HAP-1 (cell line): ENCODE results near the gene ZNF12.

ENCODE experiments used
- DNase-seq, 2 experiments: peaks; one replicate each; pipeline ENCODE4 v3.0.0-alpha.2; 2016 to 2020; ENCODE audit warnings: low spot score in 2 of 2
- H3K27me3 ChIP-seq: fragments of 250-450 bp; sonication (Bioruptor Pico); 2 replicates; pipeline ENCODE4 v1.5.1; 2020; ENCODE audit warnings: low read depth, mild to moderate bottlenecking, moderate library complexity
- H3K36me3 ChIP-seq: fragments of 250-450 bp; sonication (Bioruptor Pico); replicated peaks from 2 replicates; pipeline ENCODE4 v1.5.1; 2020; ENCODE audit warnings: mild to moderate bottlenecking
- H3K4me1 ChIP-seq: fragments of 250-450 bp; sonication (Bioruptor Pico); 2 replicates; pipeline ENCODE4 v1.5.1; 2020; ENCODE audit warnings: mild to moderate bottlenecking
- H3K4me3 ChIP-seq: fragments of 250-450 bp; sonication (Bioruptor Pico); 2 replicates; pipeline ENCODE4 v1.5.1; 2020; ENCODE audit warnings: mild to moderate bottlenecking, moderate library complexity
- H3K9me3 ChIP-seq: fragments of 250-450 bp; sonication (Bioruptor Pico); 2 replicates; pipeline ENCODE4 v1.5.1; 2020; ENCODE audit warnings: mild to moderate bottlenecking, moderate library complexity
- in situ Hi-C: fragments of 300-500 bp; cut with MboI; formaldehyde crosslinking; loops from 3 replicates; pipeline ENCODE4 v1.14.3; 2020; ENCODE audit warnings: low sequenced_read_pairs, inconsistent platforms, mixed read lengths

Gene ZNF12

GRCh38 chr7:6656413-6656812 lies 50.3 kb downstream of the ZNF12 start:
- peaks cover 12% of the 10 kb centered on the region for H3K36me3 ChIP-seq
- no peaks in the 10 kb centered on the region for H3K9me3 ChIP-seq
- H3K27me3 ChIP-seq, result no peaks in the 10 kb centered on the region
- DNase-seq, result no peak
- no peaks in the 10 kb centered on the region for H3K4me1 ChIP-seq
- H3K4me3 ChIP-seq, result no peak overlapping the region
- in situ Hi-C loops, result no loop called here

- Histone ChIP-seq H3K4me3 (no peak overlapping the region), H3K9me3 (no peaks in the 10 kb centered on the region; the same call in 1 of the 2 replicates), H3K27me3 (no peaks in the 10 kb centered on the region), H3K4me1 (no peaks in the 10 kb centered on the region), H3K36me3 (peaks cover 13% of the 10 kb centered on the region)
- in situ Hi-C loops, result no loop called here
- no peak for DNase-seq
These were observed 50.9 kb downstream of the ZNF12 start for GRCh38 chr7:6655636-6656385.

GRCh38 chr7:6654842-6655610 lies 51.7 kb downstream of the ZNF12 start:
- in situ Hi-C loops, result no loop called here
- Histone ChIP-seq H3K36me3 (peaks cover 21% of the 10 kb centered on the region), H3K4me3 (no peak overlapping the region), H3K4me1 (no peaks in the 10 kb centered on the region), H3K9me3 (no peaks in the 10 kb centered on the region; the same call in 1 of the 2 replicates), H3K27me3 (no peaks in the 10 kb centered on the region)
- DNase-seq, result no peak

GRCh38 chr7:6654113-6654841 lies 52.5 kb downstream of the ZNF12 start:
- peaks cover 26% of the 10 kb centered on the region for H3K36me3 ChIP-seq
- H3K27me3 ChIP-seq, result no peaks in the 10 kb centered on the region
- H3K4me3 ChIP-seq, result no peak overlapping the region
- no peaks in the 10 kb centered on the region; the same call in 1 of the 2 replicates for H3K9me3 ChIP-seq
- no peak for DNase-seq
- in situ Hi-C loops, result no loop called here
- no peaks in the 10 kb centered on the region for H3K4me1 ChIP-seq

- no peaks in the 10 kb centered on the region for H3K4me1 ChIP-seq
- no peaks in the 10 kb centered on the region for H3K27me3 ChIP-seq
- H3K36me3 ChIP-seq, result peaks cover 26% of the 10 kb centered on the region
- no peak overlapping the region for H3K4me3 ChIP-seq
- DNase-seq, result no peak
- in situ Hi-C loops, result no loop called here
- H3K9me3 ChIP-seq, result no peaks in the 10 kb centered on the region; the same call in 1 of the 2 replicates
These were observed 53.4 kb downstream of the ZNF12 start for GRCh38 chr7:6653071-6654003.

- peaks cover 28% of the 10 kb centered on the region for H3K36me3 ChIP-seq
- in situ Hi-C loops, result no loop called here
These were observed 54.2 kb downstream of the ZNF12 start for GRCh38 chr7:6652446-6653011.

GRCh38 chr7:6651851-6652445 lies 54.8 kb downstream of the ZNF12 start:
- no peaks in the 10 kb centered on the region for H3K27me3 ChIP-seq
- H3K9me3 ChIP-seq, result no peaks in the 10 kb centered on the region; the same call in 1 of the 2 replicates
- peaks cover 30% of the 10 kb centered on the region for H3K36me3 ChIP-seq
- no peak overlapping the region for H3K4me3 ChIP-seq
- DNase-seq, result no peak
- in situ Hi-C loops, result no loop called here
- no peaks in the 10 kb centered on the region for H3K4me1 ChIP-seq

More at GRCh38 chr7:6652446-6653011, 54.2 kb downstream of the ZNF12 start:
- no peak for DNase-seq
- no peak overlapping the region for H3K4me3 ChIP-seq
- no peaks in the 10 kb centered on the region for H3K27me3 ChIP-seq
- no peaks in the 10 kb centered on the region; the same call in 1 of the 2 replicates for H3K9me3 ChIP-seq
- H3K4me1 ChIP-seq, result no peaks in the 10 kb centered on the region

- DNase-seq, result no peak
- no peaks in the 10 kb centered on the region; the same call in 1 of the 2 replicates for H3K9me3 ChIP-seq
- no peaks in the 10 kb centered on the region for H3K4me1 ChIP-seq
- H3K4me3 ChIP-seq, result no peak overlapping the region
- peaks cover 30% of the 10 kb centered on the region for H3K36me3 ChIP-seq
- in situ Hi-C loops, result no loop called here
- no peaks in the 10 kb centered on the region for H3K27me3 ChIP-seq
These were observed 56.2 kb downstream of the ZNF12 start for GRCh38 chr7:6650521-6651011.

- Histone ChIP-seq H3K4me3 (no peak overlapping the region), H3K4me1 (no peaks in the 10 kb centered on the region), H3K9me3 (no peaks in the 10 kb centered on the region; the same call in 1 of the 2 replicates), H3K27me3 (no peaks in the 10 kb centered on the region), H3K36me3 (peaks cover 31% of the 10 kb centered on the region)
- in situ Hi-C loops, result no loop called here
- DNase-seq, result no peak
These were observed 56.7 kb downstream of the ZNF12 start for GRCh38 chr7:6650086-6650485.

GRCh38 chr7:6649241-6649961 lies 57.3 kb downstream of the ZNF12 start:
- Histone ChIP-seq H3K9me3 (no peaks in the 10 kb centered on the region; the same call in 1 of the 2 replicates), H3K36me3 (peaks cover 38% of the 10 kb centered on the region), H3K27me3 (no peaks in the 10 kb centered on the region), H3K4me1 (no peaks in the 10 kb centered on the region), H3K4me3 (no peak overlapping the region)
- in situ Hi-C loops, result no loop called here
- no peak for DNase-seq

- Histone ChIP-seq H3K27me3 (no peaks in the 10 kb centered on the region), H3K36me3 (peaks cover 42% of the 10 kb centered on the region), H3K4me3 (no peak overlapping the region), H3K9me3 (no peaks in the 10 kb centered on the region; the same call in 1 of the 2 replicates), H3K4me1 (no peaks in the 10 kb centered on the region)
- DNase-seq, result no peak
- in situ Hi-C loops, result no loop called here
These were observed 58.0 kb downstream of the ZNF12 start for GRCh38 chr7:6648815-6649104.
